HCT116 (cell line): ENCODE measurements around the gene PI4KA. TPM values are rescaled to one million over a fixed set of nuclear protein-coding genes. Genes with fewer than 3 reads are reported as not detected.

Experiments used
- ATAC-seq: fragments of 200-7000 bp; cut with Tn5 transposase; 2 replicates; pipeline ENCODE4 v1.9.1; 2020; ENCODE audit warnings: mild to moderate bottlenecking, moderate library complexity
- BruUV-seq: library from RNA; stranded (reverse); fragments of 400-500 nt; replicated peaks from 2 replicates; lab custom pipeline; 2021; lab: Mats Ljungman, UMichigan
- CTCF ChIA-PET: fragments of 300-600 bp; sonication (Branson Sonifier 250); formaldehyde crosslinking; loops from one replicate; lab custom pipeline; 2021; ENCODE audit warnings: antibody characterized with exemption; lab: Charles Lee
- POLR2A ChIA-PET: fragments of 300-600, 350-600 bp; sonication (Branson Sonifier 250); formaldehyde crosslinking; loops from one replicate; lab custom pipeline; 2021; ENCODE audit warnings: antibody characterized with exemption; lab: Charles Lee
- RAD21 ChIA-PET, 2 experiments: fragments of 300-600 bp; sonication (Branson Sonifier 250); formaldehyde crosslinking; loops; one replicate each; lab custom pipeline; 2023; ENCODE audit warnings: low total read pairs in 2 of 2; ENCODE audit not compliant: uncharacterized antibody in 2 of 2, unreplicated experiment in 2 of 2, low non-redundant PET in 1 of 2; lab: Charles Lee
- DNase-seq: peaks from one replicate; pipeline ENCODE4 v3.0.0-alpha.2; 2010; ENCODE audit warnings: low read depth, low spot score
- H2AFZ ChIP-seq: fragments of 200-600 bp; shearing (Covaris generic), sonication (generic); 2 replicates; pipeline ENCODE4 v1.6.1; 2017; ENCODE audit warnings: low read depth, mixed run types, mixed read lengths, antibody characterized with exemption, low read length; ENCODE audit not compliant: poor library complexity, severe bottlenecking
- H3K27ac ChIP-seq: 2 replicates; pipeline ENCODE4 v1.5.1; 2012; ENCODE audit warnings: low read depth, low read length
- H3K27me3 ChIP-seq: fragments of 200-600 bp; sonication (generic); 2 replicates; pipeline ENCODE4 v1.6.1; 2016; ENCODE audit warnings: mixed run types, low read length, mixed read lengths; ENCODE audit not compliant: insufficient read depth
- H3K36me3 ChIP-seq, 2 experiments: fragments of 200-500 bp in 1 of 2; fragments of 200-600 bp in 1 of 2; sonication (Bioruptor generic) in 1 of 2; sonication (generic) in 1 of 2; 2 replicates each; pipeline versions ENCODE4 v1.5.1 to v1.6.1; 2014 to 2016; ENCODE audit warnings: low read length in 2 of 2, inconsistent platforms in 1 of 2, mixed read lengths in 1 of 2, mixed run types in 1 of 2; ENCODE audit not compliant: insufficient read depth in 2 of 2, control insufficient read depth in 1 of 2
- H3K4me1 ChIP-seq, 2 experiments: fragments of 200-600 bp in 1 of 2; sonication (generic) in 1 of 2; 2 replicates each; pipeline versions ENCODE4 v1.5.1 to v1.6.1; 2012 to 2017; ENCODE audit warnings: low read length in 2 of 2, inconsistent platforms in 1 of 2, mild to moderate bottlenecking in 1 of 2, mixed read lengths in 1 of 2, mixed run types in 1 of 2, moderate library complexity in 1 of 2; ENCODE audit not compliant: insufficient read depth in 2 of 2, control insufficient read depth in 1 of 2
- H3K4me2 ChIP-seq: fragments of 200-600 bp; sonication (generic); 2 replicates; pipeline ENCODE4 v1.6.1; 2017; ENCODE audit warnings: mixed run types, low read length, mixed read lengths
- H3K4me3 ChIP-seq, 2 experiments: fragments of 200-600 bp in 1 of 2; sonication (generic) in 1 of 2; replicated peaks in 1 of 2; 2 replicates each; pipeline ENCODE4 v1.5.1; 2011 to 2016; ENCODE audit warnings: low read length in 2 of 2, control low read depth in 1 of 2, low read depth in 1 of 2, mild to moderate bottlenecking in 1 of 2, mixed read lengths in 1 of 2, mixed run types in 1 of 2
- H3K79me2 ChIP-seq: fragments of 200-600 bp; sonication (generic); 2 replicates; pipeline ENCODE4 v1.6.1; 2017; ENCODE audit warnings: mild to moderate bottlenecking, mixed run types, low read length, moderate library complexity, mixed read lengths; ENCODE audit not compliant: insufficient read depth
- H3K9ac ChIP-seq: fragments of 200-600 bp; sonication (generic); 2 replicates; pipeline ENCODE4 v1.6.1; 2016; ENCODE audit warnings: low read length, mixed read lengths
- H3K9me2 ChIP-seq: fragments of 200-600 bp; sonication (generic), shearing (Covaris generic); 2 replicates; pipeline ENCODE4 v1.6.1; 2017; ENCODE audit warnings: mixed run types, mild to moderate bottlenecking, moderate library complexity; ENCODE audit not compliant: insufficient read depth
- H3K9me3 ChIP-seq, 2 experiments: fragments of 200-500 bp in 1 of 2; fragments of 200-600 bp in 1 of 2; sonication (Bioruptor generic) in 1 of 2; sonication (generic) in 1 of 2; 2 replicates each; pipeline ENCODE4 v1.6.1; 2014 to 2017; ENCODE audit warnings: low read length in 2 of 2, mixed read lengths in 2 of 2, inconsistent platforms in 1 of 2, low read depth in 1 of 2, mild to moderate bottlenecking in 1 of 2, mixed run types in 1 of 2, moderate library complexity in 1 of 2; ENCODE audit not compliant: control insufficient read depth in 1 of 2, insufficient read depth in 1 of 2
- H4K20me1 ChIP-seq: fragments of 200-600 bp; sonication (generic), shearing (Covaris generic); 2 replicates; pipeline ENCODE4 v1.6.1; 2017; ENCODE audit warnings: mixed run types, mild to moderate bottlenecking, moderate library complexity; ENCODE audit not compliant: insufficient read depth
- ATF3 ChIP-seq: IDR thresholded peaks from 2 replicates; pipeline ENCODE4 v1.6.1; 2012
- CBX3 ChIP-seq: IDR thresholded peaks from 2 replicates; pipeline ENCODE4 v1.6.1; 2012; ENCODE audit warnings: low read depth
- CEBPB ChIP-seq: IDR thresholded peaks from 2 replicates; pipeline ENCODE4 v1.6.1; 2012; ENCODE audit warnings: low read depth
- EGR1 ChIP-seq: IDR thresholded peaks from 2 replicates; pipeline ENCODE4 v1.6.1; 2012; ENCODE audit warnings: low read depth
- EZH2 ChIP-seq: fragments of 200-600 bp; sonication (generic); IDR thresholded peaks from 2 replicates; pipeline ENCODE4 v1.6.1; 2017; ENCODE audit warnings: antibody characterized with exemption, mixed run types
- EZH2phosphoT487 ChIP-seq: fragments of 200-600 bp; IDR thresholded peaks from 2 replicates; pipeline ENCODE4 v1.6.1; 2018; ENCODE audit warnings: antibody characterized with exemption, borderline replicate concordance
- FOSL1 ChIP-seq: IDR thresholded peaks from 2 replicates; pipeline ENCODE4 v1.6.1; 2012; ENCODE audit warnings: low read depth
- JUND ChIP-seq: IDR thresholded peaks from 2 replicates; pipeline ENCODE4 v1.6.1; 2012
- POLR2A ChIP-seq: IDR thresholded peaks from 2 replicates; pipeline ENCODE4 v1.7.0; 2011; ENCODE audit warnings: borderline replicate concordance; ENCODE audit not compliant: insufficient read depth, insufficient read length; ENCODE audit errors: extremely low read depth
- POLR2AphosphoS5 ChIP-seq: IDR thresholded peaks from 2 replicates; pipeline ENCODE4 v1.6.1; 2011; ENCODE audit warnings: mild to moderate bottlenecking, low read depth, low read length, moderate library complexity
- RAD21 ChIP-seq: IDR thresholded peaks from 2 replicates; pipeline ENCODE4 v1.6.1; 2012; ENCODE audit warnings: low read depth, mild to moderate bottlenecking
- SIN3A ChIP-seq: IDR thresholded peaks from 2 replicates; pipeline ENCODE4 v1.6.1; 2012; ENCODE audit warnings: low read depth
- SP1 ChIP-seq: IDR thresholded peaks from 2 replicates; pipeline ENCODE4 v1.6.1; 2012; ENCODE audit warnings: low read depth
- SRF ChIP-seq: IDR thresholded peaks from 2 replicates; pipeline ENCODE4 v1.6.1; 2012; ENCODE audit warnings: low read depth
- TCF7L2 ChIP-seq: IDR thresholded peaks from 2 replicates; pipeline ENCODE4 v1.7.0; 2011; ENCODE audit warnings: borderline replicate concordance, inconsistent platforms; ENCODE audit not compliant: insufficient read depth, insufficient read length; ENCODE audit errors: extremely low read depth
- YY1 ChIP-seq: IDR thresholded peaks from 2 replicates; pipeline ENCODE4 v1.6.1; 2011; ENCODE audit warnings: low read length, low read depth, moderate library complexity, mild to moderate bottlenecking; ENCODE audit not compliant: insufficient replicate concordance; ENCODE audit errors: extremely low read depth
- ZFX ChIP-seq: fragments of 450-650 bp; IDR thresholded peaks from 2 replicates; pipeline ENCODE4 v1.6.1; 2017
- ZNF274 ChIP-seq: fragments of 200-500 bp; sonication (Bioruptor generic); IDR thresholded peaks from 2 replicates; pipeline ENCODE4 v1.6.1; 2014; ENCODE audit warnings: mild to moderate bottlenecking, low read depth, low read length, inconsistent platforms
- intact Hi-C: fragments of 100-400 bp; cut with micrococcal nuclease; formaldehyde crosslinking; loops from 2 replicates; pipeline ENCODE4 v1.10.0; 2022
- total RNA-seq: library from RNA; stranded (reverse); gene quantifications from one replicate; pipeline ENCODE4 v1.2.1, GENCODE V29; 2021; ENCODE audit not compliant: unreplicated experiment
- TF ChIP-seq, protein P1 (sequence below), 3 experiments: fragments of 200-600 bp in 1 of 3; sonication (generic) in 1 of 3; IDR thresholded peaks in 2 of 3; conservative IDR thresholded peaks in 1 of 3; 2 replicates each; pipeline ENCODE4 v1.5.1; 2012 to 2017; ENCODE audit warnings: low read depth in 2 of 3, low read length in 2 of 3, antibody characterized with exemption in 1 of 3, borderline replicate concordance in 1 of 3, control low read depth in 1 of 3, mild to moderate bottlenecking in 1 of 3, mixed read lengths in 1 of 3, mixed run types in 1 of 3, moderate library complexity in 1 of 3; ENCODE audit not compliant: insufficient read depth in 1 of 3
- TF ChIP-seq, protein P2 (sequence below): IDR thresholded peaks from 2 replicates; pipeline ENCODE4 v1.6.1; 2011; ENCODE audit warnings: mild to moderate bottlenecking, low read length, moderate library complexity; ENCODE audit not compliant: insufficient replicate concordance; ENCODE audit errors: extremely low read depth

PI4KA gene
- total RNA-seq, 1 experiment from 2014 or later, result 59.6 TPM

DNA sequence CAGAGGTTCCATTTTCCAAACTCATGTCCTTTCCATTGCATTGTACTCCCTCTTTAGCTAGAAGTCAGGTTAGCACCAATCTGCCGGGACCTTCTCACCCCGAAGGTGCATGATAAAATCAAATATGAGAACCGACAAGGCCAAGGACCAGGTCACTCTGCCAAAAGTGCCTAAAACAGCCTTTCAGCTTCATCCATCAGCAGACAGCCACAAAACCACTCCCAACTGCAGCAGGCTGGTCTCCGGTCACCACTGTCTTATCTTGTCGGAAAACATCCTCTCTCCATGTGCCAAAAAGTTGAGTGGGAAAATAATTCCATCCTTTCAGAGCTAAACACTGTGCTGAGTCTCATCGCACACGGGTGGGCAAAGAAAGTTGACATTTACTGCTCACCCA is 1.4 kb downstream of the PI4KA start:
- Histone ChIP-seq H3K27ac (no peak overlapping the region), H3K9me2 (no peaks in the 10 kb centered on the region), H3K27me3 (no peaks in the 10 kb centered on the region), H3K36me3 (no peaks in the 10 kb centered on the region), H3K79me2 (peaks cover 59% of the 10 kb centered on the region), H2AFZ (no peak overlapping the region)
- CTCF ChIA-PET, result interaction anchor here (0.6 kb wide), 1 partner anchor 28 kb away, joined by 3 read pairs; no protein-coding TSS in a partner anchor
- TF ChIP-seq SIN3A (no peak), ZNF274 (no peak), RAD21 (no peak), EZH2phosphoT487 (no peak), POLR2A (no peak), ZFX (no peak), FOSL1 (no peak), CEBPB (no peak), JUND (no peak), SRF (no peak), ATF3 (no peak), EGR1 (no peak), CBX3 (no peak), TCF7L2 (no peak), SP1 (no peak), POLR2AphosphoS5 (no peak), YY1 (no peak), EZH2 (no peak)
- TF ChIP-seq, protein P1, sequence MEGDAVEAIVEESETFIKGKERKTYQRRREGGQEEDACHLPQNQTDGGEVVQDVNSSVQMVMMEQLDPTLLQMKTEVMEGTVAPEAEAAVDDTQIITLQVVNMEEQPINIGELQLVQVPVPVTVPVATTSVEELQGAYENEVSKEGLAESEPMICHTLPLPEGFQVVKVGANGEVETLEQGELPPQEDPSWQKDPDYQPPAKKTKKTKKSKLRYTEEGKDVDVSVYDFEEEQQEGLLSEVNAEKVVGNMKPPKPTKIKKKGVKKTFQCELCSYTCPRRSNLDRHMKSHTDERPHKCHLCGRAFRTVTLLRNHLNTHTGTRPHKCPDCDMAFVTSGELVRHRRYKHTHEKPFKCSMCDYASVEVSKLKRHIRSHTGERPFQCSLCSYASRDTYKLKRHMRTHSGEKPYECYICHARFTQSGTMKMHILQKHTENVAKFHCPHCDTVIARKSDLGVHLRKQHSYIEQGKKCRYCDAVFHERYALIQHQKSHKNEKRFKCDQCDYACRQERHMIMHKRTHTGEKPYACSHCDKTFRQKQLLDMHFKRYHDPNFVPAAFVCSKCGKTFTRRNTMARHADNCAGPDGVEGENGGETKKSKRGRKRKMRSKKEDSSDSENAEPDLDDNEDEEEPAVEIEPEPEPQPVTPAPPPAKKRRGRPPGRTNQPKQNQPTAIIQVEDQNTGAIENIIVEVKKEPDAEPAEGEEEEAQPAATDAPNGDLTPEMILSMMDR (IDR thresholded peaks at IDR 0.05 in 2 of 3, conservative IDR thresholded peaks at IDR 0.05 in 1 of 3; ENCODE audit: borderline replicate concordance in 1 of 3, insufficient read depth in 1 of 3, low read depth in 2 of 3, low read length in 2 of 3), result no peak
- TF ChIP-seq, protein P2, sequence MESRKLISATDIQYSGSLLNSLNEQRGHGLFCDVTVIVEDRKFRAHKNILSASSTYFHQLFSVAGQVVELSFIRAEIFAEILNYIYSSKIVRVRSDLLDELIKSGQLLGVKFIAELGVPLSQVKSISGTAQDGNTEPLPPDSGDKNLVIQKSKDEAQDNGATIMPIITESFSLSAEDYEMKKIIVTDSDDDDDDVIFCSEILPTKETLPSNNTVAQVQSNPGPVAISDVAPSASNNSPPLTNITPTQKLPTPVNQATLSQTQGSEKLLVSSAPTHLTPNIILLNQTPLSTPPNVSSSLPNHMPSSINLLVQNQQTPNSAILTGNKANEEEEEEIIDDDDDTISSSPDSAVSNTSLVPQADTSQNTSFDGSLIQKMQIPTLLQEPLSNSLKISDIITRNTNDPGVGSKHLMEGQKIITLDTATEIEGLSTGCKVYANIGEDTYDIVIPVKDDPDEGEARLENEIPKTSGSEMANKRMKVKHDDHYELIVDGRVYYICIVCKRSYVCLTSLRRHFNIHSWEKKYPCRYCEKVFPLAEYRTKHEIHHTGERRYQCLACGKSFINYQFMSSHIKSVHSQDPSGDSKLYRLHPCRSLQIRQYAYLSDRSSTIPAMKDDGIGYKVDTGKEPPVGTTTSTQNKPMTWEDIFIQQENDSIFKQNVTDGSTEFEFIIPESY, result no peak
- TF ChIP-seq, all 23 proteins: peak for 0
- no TSS peak for BruUV-seq
- Histone ChIP-seq H3K9me3 (no peaks in the 10 kb centered on the region), H4K20me1 (no peaks in the 10 kb centered on the region; the same call in 1 of the 2 replicates), H3K4me3 (peak overlapping the region; percentile 88 to 99; a peak in 3 of 4 replicates), H3K9ac (peak overlapping the region; percentile 70), H3K4me2 (peak overlapping the region; percentile 75), H3K4me1 (peaks cover 14 to 17% of the 10 kb centered on the region in 2 experiments)
- DNase-seq (no peak), ATAC-seq (no peak)
- ChIA-PET RAD21 (no interaction called here), POLR2A (no interaction called here)
- intact Hi-C loops, result no loop called here
